HL-60 (cell line): ENCODE data around the gene SUZ12.
"Not testable (repeated sequence)": the region's sequence is repeated elsewhere in the genome, so short reads cannot be mapped to it uniquely, and the experiment has no call there.

ENCODE experiments used
- GABPA ChIP-seq: IDR thresholded peaks from 2 replicates; pipeline ENCODE4 v1.6.1; 2012; ENCODE audit warnings: low read depth
- POLR2AphosphoS5 ChIP-seq: IDR thresholded peaks from 2 replicates; pipeline ENCODE4 v1.6.1; 2012; ENCODE audit warnings: low read depth
- TF ChIP-seq, protein P1 (sequence below): IDR thresholded peaks from one replicate; pipeline ENCODE4 v1.5.1; 2011; ENCODE audit warnings: low read length, control low read depth, inconsistent platforms; ENCODE audit not compliant: insufficient read depth

DNA sequence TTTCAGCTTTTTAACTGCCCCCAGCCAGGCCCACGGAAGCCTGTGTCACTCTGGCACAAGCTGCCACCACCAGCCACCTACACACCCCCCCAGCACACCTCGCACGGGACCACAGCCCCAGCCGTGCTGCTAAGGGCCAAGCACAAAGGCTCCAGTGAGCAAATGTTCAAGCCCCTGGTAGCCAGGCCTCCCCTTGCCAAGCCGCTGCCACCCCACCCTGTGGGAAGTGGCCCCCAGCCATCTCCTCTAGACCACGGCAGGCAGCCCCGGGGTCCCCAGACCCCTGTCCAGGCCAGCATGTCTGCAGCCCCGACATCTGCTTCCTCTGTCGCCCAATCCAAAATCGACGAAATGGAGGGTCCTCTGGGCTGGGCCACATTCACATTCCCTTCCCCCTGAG, 105.5 kb downstream of the SUZ12 start:
- TF ChIP-seq, protein P1, sequence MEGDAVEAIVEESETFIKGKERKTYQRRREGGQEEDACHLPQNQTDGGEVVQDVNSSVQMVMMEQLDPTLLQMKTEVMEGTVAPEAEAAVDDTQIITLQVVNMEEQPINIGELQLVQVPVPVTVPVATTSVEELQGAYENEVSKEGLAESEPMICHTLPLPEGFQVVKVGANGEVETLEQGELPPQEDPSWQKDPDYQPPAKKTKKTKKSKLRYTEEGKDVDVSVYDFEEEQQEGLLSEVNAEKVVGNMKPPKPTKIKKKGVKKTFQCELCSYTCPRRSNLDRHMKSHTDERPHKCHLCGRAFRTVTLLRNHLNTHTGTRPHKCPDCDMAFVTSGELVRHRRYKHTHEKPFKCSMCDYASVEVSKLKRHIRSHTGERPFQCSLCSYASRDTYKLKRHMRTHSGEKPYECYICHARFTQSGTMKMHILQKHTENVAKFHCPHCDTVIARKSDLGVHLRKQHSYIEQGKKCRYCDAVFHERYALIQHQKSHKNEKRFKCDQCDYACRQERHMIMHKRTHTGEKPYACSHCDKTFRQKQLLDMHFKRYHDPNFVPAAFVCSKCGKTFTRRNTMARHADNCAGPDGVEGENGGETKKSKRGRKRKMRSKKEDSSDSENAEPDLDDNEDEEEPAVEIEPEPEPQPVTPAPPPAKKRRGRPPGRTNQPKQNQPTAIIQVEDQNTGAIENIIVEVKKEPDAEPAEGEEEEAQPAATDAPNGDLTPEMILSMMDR: not testable (repeated sequence)
- TF ChIP-seq GABPA, POLR2AphosphoS5: not testable (repeated sequence)
